ENCODE measurements around the gene LMAN2.

DNA sequence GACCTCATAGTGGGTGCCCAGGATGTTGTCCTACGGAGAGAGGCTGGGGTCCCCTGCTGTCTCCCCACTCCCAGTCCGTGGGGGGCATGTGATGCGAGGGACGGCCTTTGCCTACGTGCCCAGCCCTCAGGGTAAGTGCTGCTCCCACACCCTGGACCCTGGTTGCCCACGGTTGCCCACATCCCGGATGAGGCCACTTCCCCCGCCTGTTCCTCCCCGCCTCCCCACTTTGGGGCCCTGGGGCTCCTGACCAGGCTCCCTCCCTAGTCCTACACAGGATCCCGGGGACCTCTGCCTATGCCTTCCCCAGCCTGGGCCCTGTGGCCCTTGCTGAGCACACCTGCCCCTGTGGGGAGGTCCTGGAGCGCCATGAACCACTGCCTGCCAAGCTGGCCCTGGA is 34.3 kb upstream of the LMAN2 start:
- TF ChIP-seq EZH2 (IDR thresholded peaks at IDR 0.05) (no peak), POLR2AphosphoS5 (IDR thresholded peaks at IDR 0.05; ENCODE audit: low read depth, low read length) (no peak), POLR2A (IDR thresholded peaks at IDR 0.05; ENCODE audit: borderline replicate concordance, extremely low read depth, insufficient read depth, insufficient read length) (no peak), ZFX (IDR thresholded peaks at IDR 0.05) (no peak), EGR1 (IDR thresholded peaks at IDR 0.05; ENCODE audit: low read depth) (no peak), JUND (IDR thresholded peaks at IDR 0.05) (no peak)
- TF ChIP-seq, protein P1, sequence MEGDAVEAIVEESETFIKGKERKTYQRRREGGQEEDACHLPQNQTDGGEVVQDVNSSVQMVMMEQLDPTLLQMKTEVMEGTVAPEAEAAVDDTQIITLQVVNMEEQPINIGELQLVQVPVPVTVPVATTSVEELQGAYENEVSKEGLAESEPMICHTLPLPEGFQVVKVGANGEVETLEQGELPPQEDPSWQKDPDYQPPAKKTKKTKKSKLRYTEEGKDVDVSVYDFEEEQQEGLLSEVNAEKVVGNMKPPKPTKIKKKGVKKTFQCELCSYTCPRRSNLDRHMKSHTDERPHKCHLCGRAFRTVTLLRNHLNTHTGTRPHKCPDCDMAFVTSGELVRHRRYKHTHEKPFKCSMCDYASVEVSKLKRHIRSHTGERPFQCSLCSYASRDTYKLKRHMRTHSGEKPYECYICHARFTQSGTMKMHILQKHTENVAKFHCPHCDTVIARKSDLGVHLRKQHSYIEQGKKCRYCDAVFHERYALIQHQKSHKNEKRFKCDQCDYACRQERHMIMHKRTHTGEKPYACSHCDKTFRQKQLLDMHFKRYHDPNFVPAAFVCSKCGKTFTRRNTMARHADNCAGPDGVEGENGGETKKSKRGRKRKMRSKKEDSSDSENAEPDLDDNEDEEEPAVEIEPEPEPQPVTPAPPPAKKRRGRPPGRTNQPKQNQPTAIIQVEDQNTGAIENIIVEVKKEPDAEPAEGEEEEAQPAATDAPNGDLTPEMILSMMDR (IDR thresholded peaks at IDR 0.05 in 2 of 3, conservative IDR thresholded peaks at IDR 0.05 in 1 of 3; ENCODE audit: borderline replicate concordance in 1 of 3, insufficient read depth in 1 of 3, low read depth in 2 of 3, low read length in 2 of 3) = no peak
- TF ChIP-seq, protein P2, sequence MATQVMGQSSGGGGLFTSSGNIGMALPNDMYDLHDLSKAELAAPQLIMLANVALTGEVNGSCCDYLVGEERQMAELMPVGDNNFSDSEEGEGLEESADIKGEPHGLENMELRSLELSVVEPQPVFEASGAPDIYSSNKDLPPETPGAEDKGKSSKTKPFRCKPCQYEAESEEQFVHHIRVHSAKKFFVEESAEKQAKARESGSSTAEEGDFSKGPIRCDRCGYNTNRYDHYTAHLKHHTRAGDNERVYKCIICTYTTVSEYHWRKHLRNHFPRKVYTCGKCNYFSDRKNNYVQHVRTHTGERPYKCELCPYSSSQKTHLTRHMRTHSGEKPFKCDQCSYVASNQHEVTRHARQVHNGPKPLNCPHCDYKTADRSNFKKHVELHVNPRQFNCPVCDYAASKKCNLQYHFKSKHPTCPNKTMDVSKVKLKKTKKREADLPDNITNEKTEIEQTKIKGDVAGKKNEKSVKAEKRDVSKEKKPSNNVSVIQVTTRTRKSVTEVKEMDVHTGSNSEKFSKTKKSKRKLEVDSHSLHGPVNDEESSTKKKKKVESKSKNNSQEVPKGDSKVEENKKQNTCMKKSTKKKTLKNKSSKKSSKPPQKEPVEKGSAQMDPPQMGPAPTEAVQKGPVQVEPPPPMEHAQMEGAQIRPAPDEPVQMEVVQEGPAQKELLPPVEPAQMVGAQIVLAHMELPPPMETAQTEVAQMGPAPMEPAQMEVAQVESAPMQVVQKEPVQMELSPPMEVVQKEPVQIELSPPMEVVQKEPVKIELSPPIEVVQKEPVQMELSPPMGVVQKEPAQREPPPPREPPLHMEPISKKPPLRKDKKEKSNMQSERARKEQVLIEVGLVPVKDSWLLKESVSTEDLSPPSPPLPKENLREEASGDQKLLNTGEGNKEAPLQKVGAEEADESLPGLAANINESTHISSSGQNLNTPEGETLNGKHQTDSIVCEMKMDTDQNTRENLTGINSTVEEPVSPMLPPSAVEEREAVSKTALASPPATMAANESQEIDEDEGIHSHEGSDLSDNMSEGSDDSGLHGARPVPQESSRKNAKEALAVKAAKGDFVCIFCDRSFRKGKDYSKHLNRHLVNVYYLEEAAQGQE (IDR thresholded peaks at IDR 0.05; ENCODE audit: low read depth) = no peak
- TF ChIP-seq, protein P3, sequence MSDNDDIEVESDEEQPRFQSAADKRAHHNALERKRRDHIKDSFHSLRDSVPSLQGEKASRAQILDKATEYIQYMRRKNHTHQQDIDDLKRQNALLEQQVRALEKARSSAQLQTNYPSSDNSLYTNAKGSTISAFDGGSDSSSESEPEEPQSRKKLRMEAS (IDR thresholded peaks at IDR 0.05) = no peak
